ENCODE results near the gene TRAP1.

- no peak for TF ChIP-seq CTCF (IDR thresholded peaks at IDR 0.05; ENCODE audit: low read depth, low read length)
- no peak for TF ChIP-seq EZH2phosphoT487 (IDR thresholded peaks at IDR 0.05; ENCODE audit: low read depth)
These were observed 20.7 kb downstream of the TRAP1 start for GRCh38 chr16:3696425-3697218.
